ENCODE data around the gene LRRC36. TPM values are rescaled to one million over a fixed set of nuclear protein-coding genes. Genes with fewer than 3 reads are reported as not detected.
A peak's percentile ranks its signal among the peaks of the same experiment; 100 is the strongest.

The LRRC36 gene
- total RNA-seq, 1 donor from 2014 or later: not detected

DNA sequence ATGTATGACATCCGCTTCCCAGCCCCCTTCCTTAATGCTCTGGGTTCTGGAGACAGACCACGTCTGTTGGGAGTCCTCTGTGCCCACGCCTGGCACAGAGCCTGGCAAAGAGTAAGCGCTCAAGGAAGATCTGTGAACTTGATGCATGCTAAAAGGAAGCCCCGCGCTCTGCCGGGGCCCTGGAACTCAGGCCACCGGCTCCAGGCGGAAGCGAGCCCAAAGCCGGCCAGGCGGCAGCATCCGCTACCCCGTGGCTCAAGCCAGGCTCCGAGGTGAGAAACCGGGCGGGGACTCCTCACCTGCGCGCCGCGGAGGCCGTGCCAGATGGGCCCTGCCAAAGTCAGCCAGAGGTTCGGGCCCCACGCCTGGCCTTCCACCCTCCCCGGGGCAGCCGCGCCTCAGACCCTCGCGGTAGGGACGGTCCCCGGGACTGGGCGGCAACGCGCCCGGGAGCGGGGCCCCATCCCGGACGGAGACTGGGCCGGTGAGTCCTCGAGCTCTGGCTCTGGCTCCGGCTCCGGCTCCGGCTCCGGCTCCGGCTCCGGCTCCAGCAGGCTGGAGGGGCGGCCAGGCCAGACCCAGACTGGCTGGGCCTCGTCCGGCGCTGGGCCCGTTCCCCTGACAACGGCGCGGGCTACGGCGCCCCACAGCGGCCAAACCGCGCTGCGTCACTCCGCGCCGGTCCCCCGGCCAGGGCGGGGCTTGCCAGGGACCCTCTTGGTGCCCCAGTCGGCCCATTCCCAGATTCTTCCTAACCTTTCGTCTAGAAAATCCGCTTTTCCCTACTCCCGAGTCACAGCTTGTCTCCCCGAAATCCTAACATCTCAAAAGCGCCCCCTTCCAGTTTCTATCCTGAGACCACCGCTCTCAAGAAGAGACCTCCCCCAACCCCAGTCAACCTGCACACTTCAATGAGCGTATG lies 89.5 kb downstream of the LRRC36 start, which contains the start of gene ZDHHC1:
Gene ZDHHC1 (minus strand): TSS at position 606 of the 922 bp plus-strand sequence. CDS start 8,702 bp downstream, outside the sequence.
- FAIRE-seq: no peak
- peak; percentile 65 for DNase-seq (ENCODE audit: low read depth)
- Histone ChIP-seq H3K36me3 (ENCODE audit: control insufficient read depth, insufficient read depth, low read length) (no peaks in the 10 kb centered on the region), H3K27me3 (ENCODE audit: control insufficient read depth, insufficient read depth, low read length) (no peaks in the 10 kb centered on the region), H3K4me3 (ENCODE audit: low read depth, low read length) (peak within 1 kb of the TSS; percentile 66)
- TF ChIP-seq, protein P1, sequence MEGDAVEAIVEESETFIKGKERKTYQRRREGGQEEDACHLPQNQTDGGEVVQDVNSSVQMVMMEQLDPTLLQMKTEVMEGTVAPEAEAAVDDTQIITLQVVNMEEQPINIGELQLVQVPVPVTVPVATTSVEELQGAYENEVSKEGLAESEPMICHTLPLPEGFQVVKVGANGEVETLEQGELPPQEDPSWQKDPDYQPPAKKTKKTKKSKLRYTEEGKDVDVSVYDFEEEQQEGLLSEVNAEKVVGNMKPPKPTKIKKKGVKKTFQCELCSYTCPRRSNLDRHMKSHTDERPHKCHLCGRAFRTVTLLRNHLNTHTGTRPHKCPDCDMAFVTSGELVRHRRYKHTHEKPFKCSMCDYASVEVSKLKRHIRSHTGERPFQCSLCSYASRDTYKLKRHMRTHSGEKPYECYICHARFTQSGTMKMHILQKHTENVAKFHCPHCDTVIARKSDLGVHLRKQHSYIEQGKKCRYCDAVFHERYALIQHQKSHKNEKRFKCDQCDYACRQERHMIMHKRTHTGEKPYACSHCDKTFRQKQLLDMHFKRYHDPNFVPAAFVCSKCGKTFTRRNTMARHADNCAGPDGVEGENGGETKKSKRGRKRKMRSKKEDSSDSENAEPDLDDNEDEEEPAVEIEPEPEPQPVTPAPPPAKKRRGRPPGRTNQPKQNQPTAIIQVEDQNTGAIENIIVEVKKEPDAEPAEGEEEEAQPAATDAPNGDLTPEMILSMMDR (IDR thresholded peaks at IDR 0.05; ENCODE audit: insufficient read depth, low read length, severe bottlenecking): peak; percentile 58

DNA sequence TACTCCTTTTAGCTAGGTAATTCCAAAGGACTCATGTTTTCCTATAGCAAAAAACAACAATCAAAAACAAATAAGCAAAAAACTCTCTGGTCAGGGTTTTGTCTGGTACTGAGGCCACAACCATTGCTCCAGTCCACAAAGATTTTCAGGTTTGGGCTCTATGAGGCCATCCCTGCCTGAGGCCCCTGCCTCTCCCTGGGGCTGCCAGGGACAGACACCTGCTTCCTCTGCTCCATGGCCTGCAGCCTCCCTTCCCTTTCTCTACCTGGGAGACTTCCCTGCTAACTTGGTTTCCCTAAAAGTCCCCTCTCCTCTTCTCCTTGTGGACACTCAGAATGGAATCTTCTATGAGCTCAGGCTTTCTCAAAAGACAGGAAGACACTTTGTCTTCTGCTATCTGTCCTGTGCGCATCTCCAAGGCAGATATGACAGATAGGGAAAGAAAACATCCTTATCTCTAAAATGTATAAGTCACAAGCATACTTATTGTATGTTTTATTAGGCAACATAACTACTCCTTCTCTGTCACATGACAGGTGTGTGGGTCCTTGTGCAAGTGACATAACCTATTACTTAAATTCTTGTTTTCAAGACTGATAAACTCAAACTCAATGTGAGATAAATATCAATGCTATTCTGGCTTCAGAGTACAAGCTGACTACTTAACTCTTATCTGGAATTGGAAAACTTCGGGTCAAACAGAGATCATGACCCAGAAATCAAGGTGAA lies 90.9 kb downstream of the LRRC36 start:
- no peak for DNase-seq (ENCODE audit: low read depth)
- Histone ChIP-seq H3K4me3 (ENCODE audit: low read depth, low read length) (no peak overlapping the region), H3K36me3 (ENCODE audit: control insufficient read depth, insufficient read depth, low read length) (no peaks in the 10 kb centered on the region), H3K27me3 (ENCODE audit: control insufficient read depth, insufficient read depth, low read length) (no peaks in the 10 kb centered on the region)
- no peak for FAIRE-seq
- TF ChIP-seq, protein P1 (IDR thresholded peaks at IDR 0.05; ENCODE audit: insufficient read depth, low read length, severe bottlenecking): no peak

GRCh38 chr16:67419502-67419901 lies 92.9 kb downstream of the LRRC36 start:
- FAIRE-seq (no peak), DNase-seq (ENCODE audit: low read depth) (no peak)
- Histone ChIP-seq H3K4me3 (ENCODE audit: low read depth, low read length) (no peak overlapping the region), H3K36me3 (ENCODE audit: control insufficient read depth, insufficient read depth, low read length) (no peaks in the 10 kb centered on the region), H3K27me3 (ENCODE audit: control insufficient read depth, insufficient read depth, low read length) (no peaks in the 10 kb centered on the region)
- TF ChIP-seq, protein P1 (IDR thresholded peaks at IDR 0.05; ENCODE audit: insufficient read depth, low read length, severe bottlenecking): no peak

DNA sequence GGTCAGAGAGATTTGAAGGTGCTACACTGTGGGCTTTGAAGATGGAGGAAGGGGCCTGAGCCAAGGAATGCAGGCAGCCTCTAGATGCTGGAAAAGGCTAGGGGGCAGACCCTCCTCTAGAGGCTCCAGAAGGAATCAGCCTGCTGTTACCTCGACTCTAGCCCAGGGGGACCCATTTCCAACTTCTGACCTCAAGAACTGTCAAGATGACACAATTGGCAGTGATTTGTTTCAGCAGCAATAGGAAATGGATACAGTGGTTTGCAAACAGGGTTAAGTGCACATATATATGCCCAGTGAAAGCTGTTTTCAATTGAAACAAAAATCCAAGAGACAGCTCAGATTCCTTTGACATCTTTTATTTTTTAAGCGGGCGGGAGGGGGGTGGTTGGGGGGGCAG lies 93.3 kb downstream of the LRRC36 start:
- no peak for DNase-seq (ENCODE audit: low read depth)
- Histone ChIP-seq H3K27me3 (ENCODE audit: control insufficient read depth, insufficient read depth, low read length) (no peaks in the 10 kb centered on the region), H3K4me3 (ENCODE audit: low read depth, low read length) (no peak overlapping the region), H3K36me3 (ENCODE audit: control insufficient read depth, insufficient read depth, low read length) (no peaks in the 10 kb centered on the region)
- TF ChIP-seq, protein P1 (IDR thresholded peaks at IDR 0.05; ENCODE audit: insufficient read depth, low read length, severe bottlenecking): no peak
- FAIRE-seq: no peak

- TF ChIP-seq, protein P1 (IDR thresholded peaks at IDR 0.05; ENCODE audit: insufficient read depth, low read length, severe bottlenecking): no peak
- no peak for FAIRE-seq
- H3K36me3 ChIP-seq (ENCODE audit: control insufficient read depth, insufficient read depth, low read length): no peaks in the 10 kb centered on the region
- no peak overlapping the region for H3K4me3 ChIP-seq (ENCODE audit: low read depth, low read length)
- no peak for DNase-seq (ENCODE audit: low read depth)
- H3K27me3 ChIP-seq (ENCODE audit: control insufficient read depth, insufficient read depth, low read length): no peaks in the 10 kb centered on the region
Observed at GRCh38 chr16:67421030-67421429, 94.4 kb downstream of the LRRC36 start.
